Measurements from ENCODE around the gene PDGFD.

- TF ChIP-seq, protein P1, sequence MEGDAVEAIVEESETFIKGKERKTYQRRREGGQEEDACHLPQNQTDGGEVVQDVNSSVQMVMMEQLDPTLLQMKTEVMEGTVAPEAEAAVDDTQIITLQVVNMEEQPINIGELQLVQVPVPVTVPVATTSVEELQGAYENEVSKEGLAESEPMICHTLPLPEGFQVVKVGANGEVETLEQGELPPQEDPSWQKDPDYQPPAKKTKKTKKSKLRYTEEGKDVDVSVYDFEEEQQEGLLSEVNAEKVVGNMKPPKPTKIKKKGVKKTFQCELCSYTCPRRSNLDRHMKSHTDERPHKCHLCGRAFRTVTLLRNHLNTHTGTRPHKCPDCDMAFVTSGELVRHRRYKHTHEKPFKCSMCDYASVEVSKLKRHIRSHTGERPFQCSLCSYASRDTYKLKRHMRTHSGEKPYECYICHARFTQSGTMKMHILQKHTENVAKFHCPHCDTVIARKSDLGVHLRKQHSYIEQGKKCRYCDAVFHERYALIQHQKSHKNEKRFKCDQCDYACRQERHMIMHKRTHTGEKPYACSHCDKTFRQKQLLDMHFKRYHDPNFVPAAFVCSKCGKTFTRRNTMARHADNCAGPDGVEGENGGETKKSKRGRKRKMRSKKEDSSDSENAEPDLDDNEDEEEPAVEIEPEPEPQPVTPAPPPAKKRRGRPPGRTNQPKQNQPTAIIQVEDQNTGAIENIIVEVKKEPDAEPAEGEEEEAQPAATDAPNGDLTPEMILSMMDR (IDR thresholded peaks at IDR 0.05): no peak
- TF ChIP-seq EP300 (IDR thresholded peaks at IDR 0.05) (no peak), POLR2A (IDR thresholded peaks at IDR 0.05) (no peak)
These were observed 110.0 kb downstream of the PDGFD start for GRCh38 chr11:104053743-104054478.
